Lower lobe of right lung (tissue), 2 donors: ENCODE data around the gene PROM1. TPM values are rescaled to one million over a fixed set of nuclear protein-coding genes. Genes with fewer than 3 reads are reported as not detected.

Experiments
- ATAC-seq, 2 donors: fragments of 200-7000 bp; cut with Tn5 transposase; one replicate each; pipeline ENCODE4 v1.9.1; 2020 to 2022; ENCODE audit warnings: mild to moderate bottlenecking in 2 of 2, moderate library complexity in 2 of 2
- DNase-seq: peaks from one replicate; pipeline ENCODE4 v3.0.0-alpha.2; 2020
- H3K27ac ChIP-seq: fragments of 200-600 bp; one replicate; pipeline ENCODE4 v1.8.0; 2022
- H3K27me3 ChIP-seq: fragments of 200-600 bp; one replicate; pipeline ENCODE4 v1.8.0; 2022; ENCODE audit warnings: low read depth
- H3K36me3 ChIP-seq: fragments of 200-600 bp; one replicate; pipeline ENCODE4 v1.8.0; 2022; ENCODE audit warnings: mild to moderate bottlenecking
- H3K4me1 ChIP-seq: fragments of 200-600 bp; one replicate; pipeline ENCODE4 v1.8.0; 2022
- H3K4me3 ChIP-seq: fragments of 200-600 bp; one replicate; pipeline ENCODE4 v1.8.0; 2022; ENCODE audit warnings: mild to moderate bottlenecking
- H3K9me3 ChIP-seq: fragments of 200-600 bp; one replicate; pipeline ENCODE4 v1.8.0; 2022
- CTCF ChIP-seq: fragments of 200-600 bp; IDR thresholded peaks from one replicate; pipeline ENCODE4 v1.8.0; 2022; ENCODE audit warnings: antibody characterized with exemption, mild to moderate bottlenecking
- intact Hi-C: fragments of 100-400 bp; cut with DNase I; formaldehyde crosslinking; loops from one replicate; pipeline ENCODE4 v1.11.0; 2022
- total RNA-seq: library from RNA; stranded (reverse); fragmentation: NEBNext Ultra II Directional; extraction: Animal tissue kit (Norgen Biotek cat#: 25700); gene quantifications from one replicate; pipeline ENCODE4 v1.2.1, GENCODE V29; 2021
- donor health status: DM: no; HTN: yes; CAD: no; lungs with severe emphysema.

The PROM1 gene
- total RNA-seq, 1 donor from 2014 or later: 10.1 TPM

GRCh38 chr4:16055471-16055870, 28.4 kb downstream of the PROM1 start:
- Histone ChIP-seq H3K9me3 (no peaks in the 10 kb centered on the region), H3K4me3 (no peak overlapping the region), H3K27ac (no peak overlapping the region), H3K36me3 (no peaks in the 10 kb centered on the region), H3K27me3 (no peaks in the 10 kb centered on the region), H3K4me1 (peaks cover 15% of the 10 kb centered on the region)
- ATAC-seq: no peak
- no peak for DNase-seq
- intact Hi-C loops: no loop called here
- TF ChIP-seq CTCF: no peak

GRCh38 chr4:16052939-16053338, 30.9 kb downstream of the PROM1 start:
- Histone ChIP-seq H3K9me3 (no peaks in the 10 kb centered on the region), H3K36me3 (no peaks in the 10 kb centered on the region), H3K4me1 (peaks cover 15% of the 10 kb centered on the region), H3K27me3 (peaks cover 3% of the 10 kb centered on the region), H3K27ac (no peak overlapping the region), H3K4me3 (no peak overlapping the region)
- ATAC-seq: no peak
- intact Hi-C loops: no loop called here
- no peak for DNase-seq
- no peak for TF ChIP-seq CTCF

DNA sequence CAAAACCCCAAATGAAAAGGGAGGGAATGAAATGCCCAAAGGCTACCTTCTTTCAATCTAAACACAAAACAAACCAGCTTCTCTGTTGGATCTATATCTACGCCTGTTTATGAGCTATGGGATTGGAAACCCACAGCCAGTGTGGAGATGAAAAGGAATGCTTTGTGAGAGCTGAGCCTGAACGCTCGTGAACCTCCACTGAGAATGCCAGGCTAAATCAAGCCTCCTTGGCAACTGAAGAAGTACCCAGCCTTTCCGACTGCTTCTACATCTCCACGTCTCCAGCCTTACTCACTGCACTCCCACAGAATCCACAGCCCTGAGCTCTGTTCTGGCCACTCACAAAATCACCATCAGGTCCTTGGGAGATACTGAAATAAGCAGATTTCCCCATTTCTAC, 31.8 kb downstream of the PROM1 start:
- DNase-seq (no peak), ATAC-seq (no peak)
- H3K36me3 ChIP-seq: no peaks in the 10 kb centered on the region
- no peaks in the 10 kb centered on the region for H3K9me3 ChIP-seq
- no peak for TF ChIP-seq CTCF
- no peak overlapping the region for H3K27ac ChIP-seq
- peaks cover 11% of the 10 kb centered on the region for H3K4me1 ChIP-seq
- no peak overlapping the region for H3K4me3 ChIP-seq
- peaks cover 3% of the 10 kb centered on the region for H3K27me3 ChIP-seq
- intact Hi-C loops: no loop called here

GRCh38 chr4:16051132-16051531, 32.7 kb downstream of the PROM1 start:
- Histone ChIP-seq H3K9me3 (no peaks in the 10 kb centered on the region), H3K27ac (no peak overlapping the region), H3K27me3 (peaks cover 3% of the 10 kb centered on the region), H3K4me3 (no peak overlapping the region), H3K36me3 (no peaks in the 10 kb centered on the region), H3K4me1 (peaks cover 3% of the 10 kb centered on the region)
- DNase-seq (no peak), ATAC-seq (no peak)
- no peak for TF ChIP-seq CTCF
- intact Hi-C loops: no loop called here

DNA sequence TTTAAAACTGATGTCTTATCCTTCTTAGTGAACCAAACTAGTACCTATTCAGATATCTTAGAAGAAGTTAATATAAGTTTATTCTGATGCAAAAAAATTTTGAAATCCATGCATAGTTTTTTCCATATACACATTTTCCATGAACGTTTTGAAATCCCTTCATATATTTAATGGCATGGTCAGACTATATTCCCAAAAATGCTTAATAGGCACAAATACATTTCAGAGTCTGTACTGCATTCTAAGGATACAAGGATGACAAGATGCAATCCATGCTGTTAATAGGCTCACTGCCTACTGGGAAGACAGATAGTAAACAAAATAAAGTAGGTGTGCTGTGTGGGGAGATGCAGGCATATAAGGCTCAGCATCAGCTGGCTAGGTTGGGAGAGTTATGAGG, 33.2 kb downstream of the PROM1 start:
- H3K36me3 ChIP-seq: no peaks in the 10 kb centered on the region
- intact Hi-C loops: no loop called here
- H3K27ac ChIP-seq: no peak overlapping the region
- H3K4me1 ChIP-seq: no peaks in the 10 kb centered on the region
- peaks cover 3% of the 10 kb centered on the region for H3K27me3 ChIP-seq
- no peak for ATAC-seq
- H3K4me3 ChIP-seq: no peak overlapping the region
- no peak for TF ChIP-seq CTCF
- DNase-seq: no peak
- no peaks in the 10 kb centered on the region for H3K9me3 ChIP-seq
